Muscle of leg (tissue), 11 donors: Measurements from ENCODE around the gene NKAIN2. TPM values are rescaled to one million over a fixed set of nuclear protein-coding genes. Genes with fewer than 3 reads are reported as not detected.
"Not testable (repeated sequence)": the region's sequence is repeated elsewhere in the genome, so short reads cannot be mapped to it uniquely, and the experiment has no call there.

ENCODE experiments used
- DNase-seq: peaks from one replicate; pipeline ENCODE4 v3.0.0; 2013
- H3K27ac ChIP-seq: one replicate; pipeline ENCODE4 v1.5.1; 2013; ENCODE audit warnings: mild to moderate bottlenecking, low read length, control low read depth
- H3K27me3 ChIP-seq: one replicate; pipeline ENCODE4 v1.6.1; 2013; ENCODE audit warnings: low read length; ENCODE audit not compliant: control insufficient read depth, insufficient read depth
- H3K36me3 ChIP-seq: one replicate; pipeline ENCODE4 v1.6.1; 2013; ENCODE audit warnings: low read length; ENCODE audit not compliant: control insufficient read depth, insufficient read depth
- H3K4me1 ChIP-seq: one replicate; pipeline ENCODE4 v1.6.1; 2013; ENCODE audit warnings: low read length; ENCODE audit not compliant: control insufficient read depth, insufficient read depth
- H3K4me3 ChIP-seq: one replicate; pipeline ENCODE4 v1.5.1; 2013; ENCODE audit warnings: low read length, control low read depth
- H3K9me3 ChIP-seq: replicated peaks from 2 replicates; pipeline ENCODE4 v1.6.1; 2013; ENCODE audit warnings: low read depth, low read length; ENCODE audit not compliant: control insufficient read depth
- WGBS: methylation state at CpG from one replicate; pipeline ENCODE4 v1.1.5; 2013; ENCODE audit warnings: missing lambda C conversion rate; ENCODE audit not compliant: insufficient coverage; 5-methylcytosine and 5-hydroxymethylcytosine counted together
- polyA plus RNA-seq, 8 donors: library from polyadenylated mRNA; unstranded; fragments of 120-200 nt; gene quantifications; one replicate each; pipeline versions ENCODE4 v1.2.1 to v1.2.3, GENCODE V29; 2013; ENCODE audit warnings: inconsistent platforms in 1 of 8, low replicate concordance in 1 of 8; ENCODE audit not compliant: insufficient read length in 8 of 8, insufficient read depth in 1 of 8
- total RNA-seq: library from RNA; stranded (reverse); fragments of 120-200 nt; gene quantifications from one replicate; pipeline ENCODE4 v1.2.4, GENCODE V29; 2013

Gene NKAIN2
- total and polyA plus RNA-seq, 9 donors = 2.5 to 10.1 (median 7.9) TPM

DNA sequence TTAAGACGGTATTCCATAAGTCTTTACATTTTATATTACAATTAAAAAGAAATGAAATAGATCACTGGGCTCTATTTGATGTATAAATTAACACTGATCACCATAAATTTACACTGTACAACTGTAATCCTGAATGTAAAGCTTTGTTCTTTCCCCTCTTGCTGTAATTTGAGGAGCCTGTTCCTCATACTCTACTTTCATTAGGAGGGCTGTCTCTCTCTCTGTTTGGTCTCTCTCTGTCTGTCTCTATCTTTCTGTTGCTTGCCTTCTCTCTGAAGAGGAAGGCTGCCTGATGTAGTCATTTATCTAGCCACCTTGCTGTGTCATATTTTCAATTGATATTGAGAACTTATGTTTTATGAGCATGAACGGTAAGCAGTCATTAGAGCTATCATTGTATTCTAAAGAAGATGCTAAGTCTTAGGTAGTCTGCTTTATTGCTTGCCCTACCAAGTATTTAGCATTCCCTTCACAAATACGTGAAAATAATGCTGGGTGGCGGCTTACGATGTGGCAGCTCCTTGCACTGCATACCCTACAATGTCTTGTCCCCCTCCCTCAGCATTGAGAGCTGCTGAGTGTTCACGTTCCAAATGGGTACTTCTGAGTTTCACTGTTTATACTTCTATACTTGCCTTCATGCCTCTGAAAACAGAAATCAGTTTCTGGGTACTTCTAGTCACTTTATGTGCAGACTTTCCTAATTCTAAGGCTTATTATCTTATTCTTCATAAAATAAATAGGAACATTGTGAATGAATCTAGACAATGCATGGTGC, 205.5 kb downstream of the NKAIN2 start:
- 71% methylated on average over 3 of the region's 6 CpGs for WGBS
- Histone ChIP-seq H3K4me3 (no peak overlapping the region), H3K4me1 (peaks cover 5% of the 10 kb centered on the region), H3K27me3 (no peaks in the 10 kb centered on the region), H3K27ac (peak overlapping the region; percentile 74), H3K36me3 (no peaks in the 10 kb centered on the region), H3K9me3 (no peaks in the 10 kb centered on the region)
- no peak for DNase-seq

DNA sequence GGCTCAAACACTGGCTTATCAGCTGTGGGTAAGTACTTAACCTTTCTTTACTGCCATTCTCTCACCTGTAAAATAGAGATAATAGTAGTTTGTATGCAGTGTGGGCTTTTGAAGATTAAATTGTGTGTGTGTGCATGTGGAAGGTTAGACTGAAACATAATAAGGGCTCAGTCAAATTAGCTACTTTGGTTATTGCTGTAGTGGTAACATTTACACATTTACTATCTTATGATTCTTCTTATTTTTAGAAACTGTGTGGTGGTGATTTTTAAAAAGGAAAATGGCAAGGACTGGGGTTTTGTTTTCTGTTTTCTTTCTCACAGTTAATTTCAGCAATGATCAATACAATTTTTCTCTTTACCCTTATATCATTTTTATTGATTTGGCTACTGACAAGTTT, 206.9 kb downstream of the NKAIN2 start:
- Histone ChIP-seq H3K9me3 (no peaks in the 10 kb centered on the region), H3K4me1 (peaks cover 5% of the 10 kb centered on the region), H3K4me3 (no peak overlapping the region), H3K36me3 (no peaks in the 10 kb centered on the region), H3K27me3 (no peaks in the 10 kb centered on the region), H3K27ac (no peak overlapping the region)
- no peak for DNase-seq

DNA sequence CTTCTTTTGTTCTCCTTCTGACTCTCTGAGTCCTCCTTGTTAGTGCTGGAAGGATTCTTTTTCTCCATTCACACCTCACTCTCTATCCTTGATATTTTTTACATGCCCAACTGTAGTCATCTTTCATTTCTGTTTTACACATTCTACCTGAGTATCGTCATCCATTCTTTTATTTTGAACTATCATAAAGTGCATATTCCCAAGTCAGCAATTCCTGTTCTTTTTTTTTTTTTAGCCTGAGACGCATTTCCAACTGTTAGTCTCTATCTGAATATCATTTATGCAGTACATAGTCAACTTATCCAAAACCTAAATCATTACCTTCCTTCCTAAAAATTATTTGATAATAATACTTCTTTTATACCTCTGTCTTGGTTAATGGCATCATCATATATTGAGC, 207.5 kb downstream of the NKAIN2 start:
- H3K4me1 ChIP-seq = peaks cover 5% of the 10 kb centered on the region
- 25% methylated on average over 1 of the region's 2 CpGs for WGBS

DNA sequence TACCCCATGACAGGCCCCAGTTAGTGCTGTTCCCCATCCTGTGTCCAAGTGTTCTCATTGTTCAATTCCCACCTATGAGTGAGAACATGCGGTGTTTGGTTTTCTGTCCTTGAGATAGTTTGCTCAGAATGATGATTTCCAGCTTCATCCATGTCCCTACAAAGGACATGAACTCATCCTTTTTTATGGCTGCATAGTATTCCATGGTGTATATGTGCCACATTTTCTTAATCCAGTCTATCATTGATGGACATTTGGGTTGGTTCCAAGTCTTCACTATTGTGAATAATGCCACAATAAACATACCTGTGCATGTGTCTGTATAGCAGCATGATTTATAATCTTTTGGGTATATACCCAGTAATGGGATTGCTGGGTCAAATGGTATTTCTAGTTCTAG, 218.4 kb downstream of the NKAIN2 start:
- not testable (repeated sequence) for H3K36me3 ChIP-seq, H3K27me3 ChIP-seq
- WGBS = no CpG with 5 or more reads among the region's 1 CpG

More for the DNA sequence above, 207.5 kb downstream of the NKAIN2 start:
- no peak for DNase-seq
- Histone ChIP-seq H3K27ac (no peak overlapping the region), H3K36me3 (no peaks in the 10 kb centered on the region), H3K4me3 (no peak overlapping the region), H3K27me3 (no peaks in the 10 kb centered on the region), H3K9me3 (no peaks in the 10 kb centered on the region)

DNA sequence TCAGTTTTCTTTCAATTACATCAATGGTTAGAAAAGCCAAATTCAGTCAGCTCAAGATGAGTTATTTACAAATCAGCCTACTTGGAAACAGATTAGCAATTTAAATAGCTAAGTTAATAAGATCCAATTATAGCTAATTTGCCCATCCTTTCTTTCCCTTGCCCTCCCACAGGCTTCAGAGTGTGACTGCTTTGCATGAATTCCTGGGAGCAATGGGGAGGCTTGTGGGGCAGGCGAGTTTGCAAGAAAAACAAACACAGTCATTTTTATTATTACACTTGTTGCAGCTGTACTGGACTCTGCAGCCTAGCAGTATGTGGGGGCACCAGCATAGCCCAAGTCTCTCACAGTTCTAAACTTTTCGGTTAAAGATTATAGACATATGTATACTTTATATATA, 219.0 kb downstream of the NKAIN2 start:
- Histone ChIP-seq H3K9me3 (no peaks in the 10 kb centered on the region), H3K36me3 (no peaks in the 10 kb centered on the region), H3K27ac (no peak overlapping the region), H3K27me3 (no peaks in the 10 kb centered on the region), H3K4me1 (no peaks in the 10 kb centered on the region), H3K4me3 (no peak overlapping the region)
- no peak for DNase-seq
- WGBS = no CpG with 5 or more reads among the region's 2 CpGs

More for the DNA sequence above, 218.4 kb downstream of the NKAIN2 start:
- not testable (repeated sequence) for H3K27ac ChIP-seq, DNase-seq, H3K4me1 ChIP-seq, H3K4me3 ChIP-seq, H3K9me3 ChIP-seq

DNA sequence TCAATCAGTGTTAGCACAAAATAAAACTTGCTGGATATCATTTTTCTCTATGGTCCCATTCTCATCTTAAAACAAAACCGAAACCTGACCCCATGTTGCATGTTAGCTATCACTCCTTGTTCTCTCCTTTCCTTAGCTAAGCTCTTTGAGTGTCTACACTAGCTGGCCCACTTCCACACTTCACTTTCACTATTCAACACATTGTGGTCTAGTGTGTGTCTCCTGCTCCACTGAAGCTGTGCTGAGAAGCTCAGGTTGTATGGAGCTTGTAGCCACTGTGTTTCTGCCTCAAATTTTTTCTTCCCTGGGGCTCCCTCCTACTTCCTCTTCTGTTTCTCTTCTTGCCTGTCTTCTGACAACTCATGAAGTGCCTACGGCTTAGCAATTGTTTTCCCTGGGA, 223.0 kb downstream of the NKAIN2 start:
- DNase-seq = no peak
- H3K9me3 ChIP-seq = no peaks in the 10 kb centered on the region
- 66% methylated on average over 2 of the region's 2 CpGs for WGBS
- no peaks in the 10 kb centered on the region for H3K27me3 ChIP-seq
- no peak overlapping the region for H3K4me3 ChIP-seq
- H3K27ac ChIP-seq = no peak overlapping the region
- H3K4me1 ChIP-seq = no peaks in the 10 kb centered on the region
- no peaks in the 10 kb centered on the region for H3K36me3 ChIP-seq

DNA sequence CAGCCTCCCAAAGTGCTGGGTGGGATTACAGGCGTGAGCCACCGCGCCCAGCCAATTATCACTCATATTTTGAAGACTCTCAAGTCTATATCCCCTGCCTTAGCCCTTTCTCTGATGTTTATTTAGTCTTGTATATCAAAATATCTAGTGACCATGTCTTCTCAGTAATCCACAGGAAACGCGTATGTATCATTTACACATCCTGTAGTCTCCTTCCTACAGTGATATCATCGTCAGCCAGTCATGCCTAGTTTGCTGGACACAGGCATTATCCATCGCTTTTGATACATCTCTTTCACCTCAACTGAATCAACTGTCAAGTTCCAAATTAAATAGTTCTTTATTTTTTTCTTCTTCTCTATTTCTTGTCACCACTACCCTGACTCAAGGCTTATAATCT, 223.7 kb downstream of the NKAIN2 start:
- no peaks in the 10 kb centered on the region for H3K4me1 ChIP-seq
- H3K27me3 ChIP-seq = no peaks in the 10 kb centered on the region
- DNase-seq = no peak
- H3K27ac ChIP-seq = no peak overlapping the region
- H3K4me3 ChIP-seq = no peak overlapping the region
- H3K36me3 ChIP-seq = no peaks in the 10 kb centered on the region
- H3K9me3 ChIP-seq = no peaks in the 10 kb centered on the region
- 94% methylated on average over 5 of the region's 7 CpGs for WGBS

DNA sequence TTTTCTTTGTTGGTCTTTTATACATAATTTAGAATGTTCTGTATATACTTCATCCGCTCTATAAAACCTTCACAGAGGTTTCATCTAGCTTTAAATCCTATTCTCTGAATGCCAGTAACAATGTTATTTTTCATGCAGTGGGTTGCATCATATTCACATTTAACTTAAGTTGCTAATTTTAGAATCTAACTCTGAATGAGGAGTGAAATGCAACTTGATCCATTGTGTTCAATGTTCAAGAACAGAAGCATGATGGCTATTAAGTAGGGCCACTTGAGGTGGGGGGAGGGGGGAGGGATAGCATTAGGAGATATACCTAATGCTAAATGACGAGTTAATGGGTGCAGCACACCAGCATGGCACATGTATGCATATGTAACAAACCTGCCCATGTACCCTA, 224.5 kb downstream of the NKAIN2 start:
- no CpG with 5 or more reads among the region's 2 CpGs for WGBS
- Histone ChIP-seq H3K36me3 (no peaks in the 10 kb centered on the region), H3K9me3 (no peaks in the 10 kb centered on the region), H3K27ac (peak overlapping the region; percentile 18), H3K4me3 (no peak overlapping the region), H3K4me1 (no peaks in the 10 kb centered on the region), H3K27me3 (no peaks in the 10 kb centered on the region)
- DNase-seq = peak; percentile 35

DNA sequence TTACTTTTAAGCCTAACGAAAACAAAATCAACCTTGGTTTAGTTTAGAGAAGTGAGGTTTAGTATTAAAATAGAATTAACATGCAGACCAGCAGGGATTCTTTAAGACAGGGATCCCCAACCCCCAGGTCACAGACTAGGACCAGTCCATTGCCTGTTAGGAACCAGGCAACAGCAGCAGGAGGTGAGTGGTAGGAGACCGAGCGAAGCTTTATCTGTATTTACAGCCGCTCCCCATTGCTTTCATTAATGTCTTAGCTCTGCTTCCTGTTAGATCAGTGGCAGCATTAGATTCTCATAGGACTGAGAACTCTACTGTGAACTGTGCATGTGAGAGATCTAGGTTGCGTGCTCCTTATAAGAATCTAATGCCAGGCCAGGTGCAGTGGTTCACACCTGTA, 225.9 kb downstream of the NKAIN2 start:
- no peaks in the 10 kb centered on the region for H3K9me3 ChIP-seq
- no peak overlapping the region for H3K4me3 ChIP-seq
- WGBS = 75% methylated on average over 1 of the region's 5 CpGs
- H3K27me3 ChIP-seq = no peaks in the 10 kb centered on the region
- no peaks in the 10 kb centered on the region for H3K4me1 ChIP-seq
- H3K27ac ChIP-seq = no peak overlapping the region
- H3K36me3 ChIP-seq = no peaks in the 10 kb centered on the region
- no peak for DNase-seq

DNA sequence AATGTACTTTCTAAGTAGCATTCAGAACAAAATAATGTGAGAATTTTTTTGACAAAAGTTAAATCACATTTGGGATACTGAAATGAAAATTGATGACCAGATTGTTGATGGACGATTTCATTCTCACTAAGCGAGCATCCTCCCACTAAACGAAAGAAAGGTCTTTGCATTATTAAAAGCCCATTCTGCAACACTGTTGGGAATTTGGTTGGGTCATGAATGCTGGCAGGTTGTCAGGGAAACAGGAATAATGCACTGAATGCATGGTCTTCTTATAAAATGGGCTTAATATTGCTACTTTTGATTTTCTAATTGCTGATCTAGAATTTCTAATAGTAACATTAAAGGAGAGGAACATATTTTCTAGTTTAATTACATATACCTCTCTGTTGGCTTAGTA, 229.8 kb downstream of the NKAIN2 start:
- no CpG with 5 or more reads among the region's 3 CpGs for WGBS
- H3K27me3 ChIP-seq = no peaks in the 10 kb centered on the region
- no peaks in the 10 kb centered on the region for H3K4me1 ChIP-seq
- H3K9me3 ChIP-seq = no peaks in the 10 kb centered on the region
- no peak overlapping the region for H3K27ac ChIP-seq
- no peak for DNase-seq
- no peak overlapping the region for H3K4me3 ChIP-seq
- no peaks in the 10 kb centered on the region for H3K36me3 ChIP-seq

DNA sequence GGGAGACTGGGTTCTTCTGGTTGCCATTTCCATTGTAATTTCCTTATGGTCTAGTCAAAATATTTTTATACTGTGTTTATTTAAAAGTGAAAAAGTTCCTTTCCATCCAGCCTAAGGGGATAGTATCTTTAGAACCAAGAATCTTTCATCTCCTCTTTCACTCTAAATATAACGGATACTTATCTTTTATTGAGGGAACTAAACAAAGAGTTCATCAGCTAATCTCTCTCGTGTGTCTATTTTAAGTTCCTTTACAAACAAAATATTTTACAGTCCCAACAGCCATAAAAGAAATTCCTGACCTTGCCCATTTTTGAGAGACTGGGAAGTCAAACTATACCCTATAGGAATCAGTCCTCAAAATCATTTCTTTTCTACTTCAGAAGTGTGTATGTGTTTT, 232.7 kb downstream of the NKAIN2 start:
- no peaks in the 10 kb centered on the region for H3K9me3 ChIP-seq
- no peaks in the 10 kb centered on the region for H3K4me1 ChIP-seq
- no peak overlapping the region for H3K27ac ChIP-seq
- H3K36me3 ChIP-seq = no peaks in the 10 kb centered on the region
- no peak overlapping the region for H3K4me3 ChIP-seq
- H3K27me3 ChIP-seq = no peaks in the 10 kb centered on the region
- WGBS = no CpG with 5 or more reads among the region's 2 CpGs
- DNase-seq = no peak
